ENCODE results near the gene CISH.

GRCh38 chr3:50610181-50610971 lies 1.2 kb downstream of the CISH start:
- TF ChIP-seq CTCF (IDR thresholded peaks at IDR 0.05; ENCODE audit: borderline replicate concordance, extremely low read depth, low read length, poor library complexity, severe bottlenecking) (no peak), EZH2 (IDR thresholded peaks at IDR 0.05; ENCODE audit: borderline replicate concordance, low read depth, low read length, severe bottlenecking) (no peak)
